Measurements from ENCODE around the gene KRTAP27-1.

KRTAP27-1 gene

GRCh38 chr21:30337276-30337744, at the start of gene KRTAP27-1:
TSS of gene KRTAP27-1 (minus strand) at chr21:30337694. CDS start at chr21:30337668, 26 bp downstream.
- DNase-seq: no peak

GRCh38 chr21:30382201-30382600, 44.7 kb upstream of the KRTAP27-1 start:
- DNase-seq: no peak

GRCh38 chr21:30372139-30372770, 34.8 kb upstream of the KRTAP27-1 start, which contains the start of gene KRTAP13-2:
TSS of gene KRTAP13-2 (minus strand) at chr21:30372271. CDS start at chr21:30372213, 58 bp downstream.
- no peak for DNase-seq

GRCh38 chr21:30355906-30356305, 18.4 kb upstream of the KRTAP27-1 start:
- DNase-seq: no peak

- DNase-seq: no peak
Measured at GRCh38 chr21:30354308-30355005, 17.0 kb upstream of the KRTAP27-1 start.

- no peak for DNase-seq
Measured at GRCh38 chr21:30351534-30351933, 14.0 kb upstream of the KRTAP27-1 start.

- no peak for DNase-seq
Measured at GRCh38 chr21:30349572-30349971, 12.1 kb upstream of the KRTAP27-1 start.

- DNase-seq: no peak
Measured at GRCh38 chr21:30348506-30348905, 11.0 kb upstream of the KRTAP27-1 start, which contains the start of gene KRTAP23-1. TSS of gene KRTAP23-1 (minus strand) at chr21:30348606. CDS start at chr21:30348606, 0 bp downstream.

- no peak for DNase-seq
Measured at GRCh38 chr21:30345014-30345413, 7.5 kb upstream of the KRTAP27-1 start.

- DNase-seq: no peak
Measured at GRCh38 chr21:30340714-30341573, 3.5 kb upstream of the KRTAP27-1 start.

- no peak for DNase-seq
Measured at GRCh38 chr21:30338717-30339116, 1.2 kb upstream of the KRTAP27-1 start.

- DNase-seq: no peak
Measured at GRCh38 chr21:30337772-30338171, 278 bp upstream of the KRTAP27-1 start.

GRCh38 chr21:30336596-30336995, 898 bp downstream of the KRTAP27-1 start:
- no peak for DNase-seq

- DNase-seq: no peak
Measured at GRCh38 chr21:30333736-30334135, 3.8 kb downstream of the KRTAP27-1 start.

GRCh38 chr21:30332681-30333080, 4.8 kb downstream of the KRTAP27-1 start:
- DNase-seq: no peak

- DNase-seq: no peak
Measured at GRCh38 chr21:30329203-30329875, 8.2 kb downstream of the KRTAP27-1 start.

- no peak for DNase-seq
Measured at GRCh38 chr21:30326390-30326789, 11.1 kb downstream of the KRTAP27-1 start.

GRCh38 chr21:30320215-30320614, 17.3 kb downstream of the KRTAP27-1 start, which contains the start of gene KRTAP26-1:
TSS of gene KRTAP26-1 (minus strand) at chr21:30320315. CDS start at chr21:30320035, 280 bp downstream.
- no peak for DNase-seq

- no peak for DNase-seq
Measured at GRCh38 chr21:30315701-30316100, 21.8 kb downstream of the KRTAP27-1 start.

GRCh38 chr21:30306884-30307283, 30.6 kb downstream of the KRTAP27-1 start:
- DNase-seq: no peak

GRCh38 chr21:30305136-30305535, 32.4 kb downstream of the KRTAP27-1 start:
- no peak for DNase-seq

GRCh38 chr21:30289215-30289614, 48.3 kb downstream of the KRTAP27-1 start, which contains the start of gene KRTAP25-1:
TSS of gene KRTAP25-1 (minus strand) at chr21:30289514. CDS start at chr21:30289490, 24 bp downstream.
- no peak for DNase-seq
